ENCODE data around the gene NEK7. TPM values are rescaled to one million over a fixed set of nuclear protein-coding genes. Genes with fewer than 3 reads are reported as not detected.

The NEK7 gene
- total RNA-seq, 4 donors from 2014 or later = 50.4 to 71.6 (median 57.3) TPM

GRCh38 chr1:198283222-198283621 is 126.4 kb downstream of the NEK7 start:
- no peak for TF ChIP-seq CTCF (IDR thresholded peaks at IDR 0.05)
- 83 to 88% methylated on average over 6 of the region's 6 CpGs for WGBS, 2 donors
- H3K4me3 ChIP-seq (ENCODE audit: low read depth, poor library complexity, severe bottlenecking) = no peak overlapping the region
- no peak for DNase-seq (ENCODE audit: low spot score in 2 of 2)
- intact Hi-C loops (cut with DNase I; ENCODE audit: low total_unique reads) = no loop called here

GRCh38 chr1:198287916-198288315 is 131.1 kb downstream of the NEK7 start:
- 82 to 85% methylated on average over 4 of the region's 4 CpGs for WGBS, 2 donors
- no peak for DNase-seq (ENCODE audit: low spot score in 2 of 2)
- intact Hi-C loops (cut with DNase I; ENCODE audit: low total_unique reads) = no loop called here
- no peak overlapping the region for H3K4me3 ChIP-seq (ENCODE audit: low read depth, poor library complexity, severe bottlenecking)
- TF ChIP-seq POLR2A (IDR thresholded peaks at IDR 0.05) (no peak), CTCF (IDR thresholded peaks at IDR 0.05) (no peak)

GRCh38 chr1:198290089-198290683 is 133.4 kb downstream of the NEK7 start:
- intact Hi-C loops (cut with DNase I; ENCODE audit: low total_unique reads) = no loop called here
- TF ChIP-seq POLR2A (IDR thresholded peaks at IDR 0.05) (no peak), CTCF (IDR thresholded peaks at IDR 0.05) (no peak)
- H3K4me3 ChIP-seq (ENCODE audit: low read depth, poor library complexity, severe bottlenecking) = no peak overlapping the region
- 93% methylated on average over 7 of the region's 7 CpGs for WGBS, 2 donors
- no peak for DNase-seq (ENCODE audit: low spot score in 2 of 2)

GRCh38 chr1:198291036-198291435 is 134.2 kb downstream of the NEK7 start:
- DNase-seq (ENCODE audit: low spot score in 2 of 2) = no peak
- TF ChIP-seq CTCF (IDR thresholded peaks at IDR 0.05) = no peak
- no peak for TF ChIP-seq POLR2A (IDR thresholded peaks at IDR 0.05)
- no peak overlapping the region for H3K4me3 ChIP-seq (ENCODE audit: low read depth, poor library complexity, severe bottlenecking)
- intact Hi-C loops (cut with DNase I; ENCODE audit: low total_unique reads) = no loop called here

GRCh38 chr1:198291924-198292323 is 135.1 kb downstream of the NEK7 start:
- intact Hi-C loops (cut with DNase I; ENCODE audit: low total_unique reads) = no loop called here
- TF ChIP-seq POLR2A (IDR thresholded peaks at IDR 0.05) (no peak), CTCF (IDR thresholded peaks at IDR 0.05) (no peak)
- no peak overlapping the region for H3K4me3 ChIP-seq (ENCODE audit: low read depth, poor library complexity, severe bottlenecking)
- DNase-seq (ENCODE audit: low spot score in 2 of 2) = no peak

GRCh38 chr1:198295225-198295624 is 138.4 kb downstream of the NEK7 start:
- 78 to 82% methylated on average over 8 of the region's 8 CpGs for WGBS, 2 donors

More at GRCh38 chr1:198295225-198295624, 138.4 kb downstream of the NEK7 start:
- TF ChIP-seq CTCF (IDR thresholded peaks at IDR 0.05) (no peak), POLR2A (IDR thresholded peaks at IDR 0.05) (no peak)
- H3K4me3 ChIP-seq (ENCODE audit: low read depth, poor library complexity, severe bottlenecking) = no peak overlapping the region
- no peak for DNase-seq (ENCODE audit: low spot score in 2 of 2)
- intact Hi-C loops (cut with DNase I; ENCODE audit: low total_unique reads) = no loop called here

Measured in lower leg skin (tissue), 4 donors.